NCI-H1092 treated with DMSO at 0.1 percent for 48 hours (cell line): ENCODE measurements around the gene DNMT3A.

Source experiments
- DNase-seq: peaks from one replicate; lab custom pipeline; 2025; lab: John Stamatoyannopoulos, UW

Gene DNMT3A

GRCh38 chr2:25372405-25373268 is 30.9 kb upstream of the DNMT3A start:
- DNase-seq = no peak

GRCh38 chr2:25371253-25372241 is 29.8 kb upstream of the DNMT3A start:
- no peak for DNase-seq

- no peak for DNase-seq
These were observed 28.2 kb upstream of the DNMT3A start for GRCh38 chr2:25369876-25370275.

- DNase-seq = no peak
These were observed 27.7 kb upstream of the DNMT3A start for GRCh38 chr2:25369439-25369838.

GRCh38 chr2:25368660-25369059 is 26.9 kb upstream of the DNMT3A start:
- no peak for DNase-seq

- DNase-seq = no peak
These were observed 25.6 kb upstream of the DNMT3A start for GRCh38 chr2:25367296-25367695.

GRCh38 chr2:25366629-25367028 is 24.9 kb upstream of the DNMT3A start:
- no peak for DNase-seq

GRCh38 chr2:25365241-25365640 is 23.5 kb upstream of the DNMT3A start:
- no peak for DNase-seq

- DNase-seq = no peak
These were observed 22.0 kb upstream of the DNMT3A start for GRCh38 chr2:25363733-25364132.

GRCh38 chr2:25362434-25363145 is 20.9 kb upstream of the DNMT3A start:
- DNase-seq = no peak

GRCh38 chr2:25362049-25362433 is 20.3 kb upstream of the DNMT3A start:
- peak; percentile 91 for DNase-seq

- no peak for DNase-seq
These were observed 19.7 kb upstream of the DNMT3A start for GRCh38 chr2:25361261-25362048.

- DNase-seq = no peak
These were observed 17.1 kb upstream of the DNMT3A start for GRCh38 chr2:25358836-25359235.

- DNase-seq = no peak
These were observed 16.6 kb upstream of the DNMT3A start for GRCh38 chr2:25358249-25358815.

GRCh38 chr2:25356088-25356487 is 14.4 kb upstream of the DNMT3A start:
- DNase-seq = no peak

- DNase-seq = no peak
These were observed 13.5 kb upstream of the DNMT3A start for GRCh38 chr2:25355270-25355669.

- no peak for DNase-seq
These were observed 12.4 kb upstream of the DNMT3A start for GRCh38 chr2:25354116-25354515.

- DNase-seq = no peak
These were observed 7.7 kb upstream of the DNMT3A start for GRCh38 chr2:25349397-25349796.

GRCh38 chr2:25347846-25348245 is 6.1 kb upstream of the DNMT3A start:
- DNase-seq = no peak

GRCh38 chr2:25347205-25347815 is 5.6 kb upstream of the DNMT3A start:
- DNase-seq = no peak
